H1 (cell line): ENCODE data around the gene GALNT17. TPM values are rescaled to one million over a fixed set of nuclear protein-coding genes. Genes with fewer than 3 reads are reported as not detected.

ENCODE experiments used
- CTCF ChIP-seq, 3 experiments: IDR thresholded peaks; 1 replicate in 2 of 3; 2 replicates in 1 of 3; pipeline versions ENCODE4 v1.5.1 to v1.6.1; 2011; ENCODE audit warnings: low read length in 3 of 3, mild to moderate bottlenecking in 3 of 3, inconsistent platforms in 2 of 3, low read depth in 1 of 3, moderate library complexity in 1 of 3; ENCODE audit not compliant: insufficient read depth in 1 of 3; ENCODE audit errors: control extremely low read depth in 1 of 3
- POLR2AphosphoS5 ChIP-seq: IDR thresholded peaks from 2 replicates; pipeline ENCODE4 v1.6.1; 2011; ENCODE audit warnings: low read depth, low read length
- SUZ12 ChIP-seq: fragments of 200-600 bp; sonication (generic); IDR thresholded peaks from 2 replicates; pipeline ENCODE4 v1.6.1; 2012; ENCODE audit warnings: mild to moderate bottlenecking, inconsistent platforms, low read length, moderate library complexity, mixed read lengths
- polyA plus RNA-seq, 7 experiments: library from polyadenylated mRNA; depleted of rRNA in 3 of 7; stranded (reverse) in 5 of 7; unstranded in 2 of 7; fragments of >200 nt in 5 of 7; fragments of 200-250 nt in 2 of 7; gene quantifications; 1 replicate in 5 of 7; 2 replicates in 1 of 7; 4 replicates in 1 of 7; pipeline versions ENCODE4 v1.2.1 to v1.2.3, GENCODE V29; 2011 to 2013; ENCODE audit warnings: missing spikeins in 2 of 7, mixed read lengths in 2 of 7
- total RNA-seq: library from RNA; stranded (reverse); fragmentation: NEBNext Ultra II Directional; extraction: Animal tissue kit (Norgen Biotek cat#: 25700); gene quantifications from 2 replicates; pipeline ENCODE4 v1.2.1, GENCODE V29; 2021
- TF ChIP-seq, protein P1 (sequence below): fragments of 300-600 bp; sonication (generic); IDR thresholded peaks from 2 replicates; pipeline ENCODE4 v1.7.1; 2012; ENCODE audit warnings: low read length, moderate library complexity, mild to moderate bottlenecking, inconsistent platforms; ENCODE audit not compliant: insufficient replicate concordance

GALNT17 gene
- total and polyA plus RNA-seq, 2 of the 8 experiments (the other 6 are each of a cell fraction or from before 2014, with no cell fraction given): 37.7 to 47.0 TPM

DNA sequence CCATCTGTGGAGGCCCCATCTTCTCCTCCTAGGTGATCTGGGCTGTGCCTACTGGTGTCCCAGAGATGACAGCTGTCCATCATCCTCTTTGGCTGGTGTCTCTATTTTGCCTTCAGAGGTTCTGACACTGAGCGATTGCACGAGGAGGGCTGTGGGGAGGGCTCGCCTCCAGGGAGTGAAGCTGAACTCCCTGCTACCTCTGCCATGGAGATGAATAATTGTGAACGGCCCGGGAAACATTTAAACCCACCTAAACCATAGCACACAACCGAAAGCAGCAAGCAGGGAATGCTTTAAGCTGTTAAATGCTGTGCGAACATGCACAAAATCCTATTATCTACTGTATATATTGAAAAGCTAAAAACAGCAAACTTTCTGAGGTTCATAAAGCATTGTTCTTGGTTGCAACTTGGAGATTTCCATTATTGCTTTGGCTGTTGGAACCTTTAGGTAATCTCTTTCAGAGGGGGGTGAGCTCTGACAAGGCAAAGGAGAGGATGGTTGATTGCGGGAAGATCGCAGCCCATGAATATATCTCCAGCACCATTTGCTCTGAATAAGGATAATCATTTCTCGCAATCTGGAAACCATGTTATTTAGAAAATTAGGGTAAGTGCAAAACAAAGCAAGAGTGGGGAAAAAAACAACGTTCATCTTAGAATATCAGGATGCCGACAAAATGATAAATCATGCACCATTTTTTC, 507.6 kb downstream of the GALNT17 start (continued):
- no peak for TF ChIP-seq POLR2AphosphoS5
- TF ChIP-seq, protein P1, sequence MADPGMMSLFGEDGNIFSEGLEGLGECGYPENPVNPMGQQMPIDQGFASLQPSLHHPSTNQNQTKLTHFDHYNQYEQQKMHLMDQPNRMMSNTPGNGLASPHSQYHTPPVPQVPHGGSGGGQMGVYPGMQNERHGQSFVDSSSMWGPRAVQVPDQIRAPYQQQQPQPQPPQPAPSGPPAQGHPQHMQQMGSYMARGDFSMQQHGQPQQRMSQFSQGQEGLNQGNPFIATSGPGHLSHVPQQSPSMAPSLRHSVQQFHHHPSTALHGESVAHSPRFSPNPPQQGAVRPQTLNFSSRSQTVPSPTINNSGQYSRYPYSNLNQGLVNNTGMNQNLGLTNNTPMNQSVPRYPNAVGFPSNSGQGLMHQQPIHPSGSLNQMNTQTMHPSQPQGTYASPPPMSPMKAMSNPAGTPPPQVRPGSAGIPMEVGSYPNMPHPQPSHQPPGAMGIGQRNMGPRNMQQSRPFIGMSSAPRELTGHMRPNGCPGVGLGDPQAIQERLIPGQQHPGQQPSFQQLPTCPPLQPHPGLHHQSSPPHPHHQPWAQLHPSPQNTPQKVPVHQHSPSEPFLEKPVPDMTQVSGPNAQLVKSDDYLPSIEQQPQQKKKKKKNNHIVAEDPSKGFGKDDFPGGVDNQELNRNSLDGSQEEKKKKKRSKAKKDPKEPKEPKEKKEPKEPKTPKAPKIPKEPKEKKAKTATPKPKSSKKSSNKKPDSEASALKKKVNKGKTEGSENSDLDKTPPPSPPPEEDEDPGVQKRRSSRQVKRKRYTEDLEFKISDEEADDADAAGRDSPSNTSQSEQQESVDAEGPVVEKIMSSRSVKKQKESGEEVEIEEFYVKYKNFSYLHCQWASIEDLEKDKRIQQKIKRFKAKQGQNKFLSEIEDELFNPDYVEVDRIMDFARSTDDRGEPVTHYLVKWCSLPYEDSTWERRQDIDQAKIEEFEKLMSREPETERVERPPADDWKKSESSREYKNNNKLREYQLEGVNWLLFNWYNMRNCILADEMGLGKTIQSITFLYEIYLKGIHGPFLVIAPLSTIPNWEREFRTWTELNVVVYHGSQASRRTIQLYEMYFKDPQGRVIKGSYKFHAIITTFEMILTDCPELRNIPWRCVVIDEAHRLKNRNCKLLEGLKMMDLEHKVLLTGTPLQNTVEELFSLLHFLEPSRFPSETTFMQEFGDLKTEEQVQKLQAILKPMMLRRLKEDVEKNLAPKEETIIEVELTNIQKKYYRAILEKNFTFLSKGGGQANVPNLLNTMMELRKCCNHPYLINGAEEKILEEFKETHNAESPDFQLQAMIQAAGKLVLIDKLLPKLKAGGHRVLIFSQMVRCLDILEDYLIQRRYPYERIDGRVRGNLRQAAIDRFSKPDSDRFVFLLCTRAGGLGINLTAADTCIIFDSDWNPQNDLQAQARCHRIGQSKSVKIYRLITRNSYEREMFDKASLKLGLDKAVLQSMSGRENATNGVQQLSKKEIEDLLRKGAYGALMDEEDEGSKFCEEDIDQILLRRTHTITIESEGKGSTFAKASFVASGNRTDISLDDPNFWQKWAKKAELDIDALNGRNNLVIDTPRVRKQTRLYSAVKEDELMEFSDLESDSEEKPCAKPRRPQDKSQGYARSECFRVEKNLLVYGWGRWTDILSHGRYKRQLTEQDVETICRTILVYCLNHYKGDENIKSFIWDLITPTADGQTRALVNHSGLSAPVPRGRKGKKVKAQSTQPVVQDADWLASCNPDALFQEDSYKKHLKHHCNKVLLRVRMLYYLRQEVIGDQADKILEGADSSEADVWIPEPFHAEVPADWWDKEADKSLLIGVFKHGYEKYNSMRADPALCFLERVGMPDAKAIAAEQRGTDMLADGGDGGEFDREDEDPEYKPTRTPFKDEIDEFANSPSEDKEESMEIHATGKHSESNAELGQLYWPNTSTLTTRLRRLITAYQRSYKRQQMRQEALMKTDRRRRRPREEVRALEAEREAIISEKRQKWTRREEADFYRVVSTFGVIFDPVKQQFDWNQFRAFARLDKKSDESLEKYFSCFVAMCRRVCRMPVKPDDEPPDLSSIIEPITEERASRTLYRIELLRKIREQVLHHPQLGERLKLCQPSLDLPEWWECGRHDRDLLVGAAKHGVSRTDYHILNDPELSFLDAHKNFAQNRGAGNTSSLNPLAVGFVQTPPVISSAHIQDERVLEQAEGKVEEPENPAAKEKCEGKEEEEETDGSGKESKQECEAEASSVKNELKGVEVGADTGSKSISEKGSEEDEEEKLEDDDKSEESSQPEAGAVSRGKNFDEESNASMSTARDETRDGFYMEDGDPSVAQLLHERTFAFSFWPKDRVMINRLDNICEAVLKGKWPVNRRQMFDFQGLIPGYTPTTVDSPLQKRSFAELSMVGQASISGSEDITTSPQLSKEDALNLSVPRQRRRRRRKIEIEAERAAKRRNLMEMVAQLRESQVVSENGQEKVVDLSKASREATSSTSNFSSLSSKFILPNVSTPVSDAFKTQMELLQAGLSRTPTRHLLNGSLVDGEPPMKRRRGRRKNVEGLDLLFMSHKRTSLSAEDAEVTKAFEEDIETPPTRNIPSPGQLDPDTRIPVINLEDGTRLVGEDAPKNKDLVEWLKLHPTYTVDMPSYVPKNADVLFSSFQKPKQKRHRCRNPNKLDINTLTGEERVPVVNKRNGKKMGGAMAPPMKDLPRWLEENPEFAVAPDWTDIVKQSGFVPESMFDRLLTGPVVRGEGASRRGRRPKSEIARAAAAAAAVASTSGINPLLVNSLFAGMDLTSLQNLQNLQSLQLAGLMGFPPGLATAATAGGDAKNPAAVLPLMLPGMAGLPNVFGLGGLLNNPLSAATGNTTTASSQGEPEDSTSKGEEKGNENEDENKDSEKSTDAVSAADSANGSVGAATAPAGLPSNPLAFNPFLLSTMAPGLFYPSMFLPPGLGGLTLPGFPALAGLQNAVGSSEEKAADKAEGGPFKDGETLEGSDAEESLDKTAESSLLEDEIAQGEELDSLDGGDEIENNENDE: no peak
- TF ChIP-seq CTCF (IDR thresholded peaks at IDR 0.05; ENCODE audit: control extremely low read depth in 1 of 3, insufficient read depth in 1 of 3, low read depth in 1 of 3, low read length in 3 of 3): no peak
- TF ChIP-seq SUZ12: no peak
